Ammon's horn (tissue), 1 donor: ENCODE data around the gene TMEM237.
A peak's percentile ranks its signal among the peaks of the same experiment; 100 is the strongest.
"Not testable (repeated sequence)": the region's sequence is repeated elsewhere in the genome, so short reads cannot be mapped to it uniquely, and the experiment has no call there.

Experiments
- DNase-seq: peaks from one replicate; pipeline ENCODE4 v3.0.0-alpha.2; 2016; ENCODE audit warnings: low spot score

Gene TMEM237

GRCh38 chr2:201643216-201643890 is at the start of gene TMEM237:
TMEM237 (minus strand) TSS chr2:201643503; CDS start chr2:201643400, 103 bp downstream.
- DNase-seq, result peak; percentile 67

- DNase-seq, result no peak
Observed at GRCh38 chr2:201685156-201685555, 41.9 kb upstream of the TMEM237 start.

GRCh38 chr2:201680743-201681142 is 37.4 kb upstream of the TMEM237 start:
- no peak for DNase-seq

- no peak for DNase-seq
Observed at GRCh38 chr2:201678401-201678800, 35.1 kb upstream of the TMEM237 start.

GRCh38 chr2:201675454-201675853 is 32.2 kb upstream of the TMEM237 start:
- DNase-seq, result no peak

- no peak for DNase-seq
Observed at GRCh38 chr2:201674794-201675193, 31.5 kb upstream of the TMEM237 start.

- DNase-seq, result no peak
Observed at GRCh38 chr2:201674298-201674697, 31.0 kb upstream of the TMEM237 start.

- DNase-seq, result no peak
Observed at GRCh38 chr2:201673546-201673945, 30.2 kb upstream of the TMEM237 start.

GRCh38 chr2:201671205-201671604 is 27.9 kb upstream of the TMEM237 start:
- not testable (repeated sequence) for DNase-seq

GRCh38 chr2:201669865-201670264 is 26.6 kb upstream of the TMEM237 start:
- DNase-seq, result no peak

- DNase-seq, result no peak
Observed at GRCh38 chr2:201668402-201668910, 25.2 kb upstream of the TMEM237 start.

GRCh38 chr2:201664334-201664733 is 21.0 kb upstream of the TMEM237 start:
- no peak for DNase-seq

GRCh38 chr2:201661366-201661765 is 18.1 kb upstream of the TMEM237 start:
- DNase-seq, result no peak

GRCh38 chr2:201660293-201660895 is 17.1 kb upstream of the TMEM237 start:
- DNase-seq, result no peak

GRCh38 chr2:201656740-201657139 is 13.4 kb upstream of the TMEM237 start:
- DNase-seq, result no peak

- no peak for DNase-seq
Observed at GRCh38 chr2:201656102-201656501, 12.8 kb upstream of the TMEM237 start.

- DNase-seq, result no peak
Observed at GRCh38 chr2:201654616-201655384, 11.5 kb upstream of the TMEM237 start.

- DNase-seq, result no peak
Observed at GRCh38 chr2:201653221-201653620, 9.9 kb upstream of the TMEM237 start.

- DNase-seq, result no peak
Observed at GRCh38 chr2:201649442-201649841, 6.1 kb upstream of the TMEM237 start.

GRCh38 chr2:201647431-201647830 is 4.1 kb upstream of the TMEM237 start:
- no peak for DNase-seq

GRCh38 chr2:201644001-201644400 is 698 bp upstream of the TMEM237 start:
- DNase-seq, result peak; percentile 20

GRCh38 chr2:201642579-201643215 is 606 bp downstream of the TMEM237 start:
- peak; percentile 72 for DNase-seq
